PC-3 (cell line): Measurements from ENCODE around the gene OR2T12. TPM values are rescaled to one million over a fixed set of nuclear protein-coding genes. Genes with fewer than 3 reads are reported as not detected.
"Not testable (repeated sequence)": the region's sequence is repeated elsewhere in the genome, so short reads cannot be mapped to it uniquely, and the experiment has no call there.

Experiments
- ATAC-seq: fragments of 200-7000 bp; cut with Tn5 transposase; 2 replicates; pipeline ENCODE4 v1.9.1; 2020; ENCODE audit warnings: mild to moderate bottlenecking, moderate library complexity
- BruUV-seq: library from RNA; stranded (reverse); fragments of 400-500 nt; replicated peaks from 2 replicates; lab custom pipeline; 2021; lab: Mats Ljungman, UMichigan
- CTCF ChIA-PET: fragments of 300-600 bp; sonication (Branson Sonifier 250); formaldehyde crosslinking; loops from one replicate; lab custom pipeline; 2022; ENCODE audit warnings: antibody characterized with exemption; lab: Charles Lee
- POLR2A ChIA-PET: fragments of 300-600 bp; sonication (Branson Sonifier 250); formaldehyde crosslinking; loops from one replicate; lab custom pipeline; 2022; ENCODE audit warnings: antibody characterized with exemption; ENCODE audit not compliant: unreplicated experiment; lab: Charles Lee
- DNase-seq: peaks from one replicate; pipeline ENCODE4 v3.0.0-alpha.2; 2015
- H2AFZ ChIP-seq: fragments of 300-600 bp; sonication (generic); 2 replicates; pipeline ENCODE4 v1.6.0; 2016; ENCODE audit warnings: antibody characterized with exemption, low read length
- H3F3A ChIP-seq: fragments of 300-600 bp; sonication (generic); one replicate; pipeline ENCODE4 v1.6.0; 2017; ENCODE audit warnings: antibody characterized with exemption, low read length, control low read depth, mild to moderate bottlenecking; ENCODE audit not compliant: unreplicated experiment
- H3K27ac ChIP-seq: fragments of 300-600 bp; sonication (generic); 2 replicates; pipeline ENCODE4 v1.5.1; 2016; ENCODE audit warnings: mild to moderate bottlenecking, low read length
- H3K27me3 ChIP-seq: fragments of 300-600 bp; sonication (generic); 2 replicates; pipeline ENCODE4 v1.6.1; 2016; ENCODE audit warnings: low read length, mixed read lengths
- H3K36me3 ChIP-seq: fragments of 300-600 bp; sonication (generic); 2 replicates; pipeline ENCODE4 v1.6.1; 2016; ENCODE audit warnings: low read depth, mixed run types, low read length, mixed read lengths
- H3K4me1 ChIP-seq: fragments of 300-600 bp; sonication (generic); 2 replicates; pipeline ENCODE4 v1.5.1; 2016; ENCODE audit warnings: low read length; ENCODE audit not compliant: insufficient read depth
- H3K4me2 ChIP-seq: fragments of 300-600 bp; sonication (generic); 2 replicates; pipeline ENCODE4 v1.6.0; 2016; ENCODE audit warnings: low read length
- H3K4me3 ChIP-seq: fragments of 300-600 bp; sonication (generic); 2 replicates; pipeline ENCODE4 v1.5.1; 2016; ENCODE audit warnings: mild to moderate bottlenecking, low read length, mixed read lengths
- H3K79me2 ChIP-seq: fragments of 300-600 bp; sonication (generic); 2 replicates; pipeline ENCODE4 v1.6.1; 2017; ENCODE audit warnings: low read length, mixed read lengths
- H3K9ac ChIP-seq: fragments of 300-600 bp; sonication (generic); 2 replicates; pipeline ENCODE4 v1.6.0; 2016; ENCODE audit warnings: mild to moderate bottlenecking, low read length
- H3K9me2 ChIP-seq: fragments of 300-600 bp; sonication (generic); replicated peaks from 2 replicates; pipeline ENCODE4 v1.6.1; 2016; ENCODE audit warnings: mixed run types, low read length, mixed read lengths
- H3K9me3 ChIP-seq: fragments of 300-600 bp; sonication (generic); 2 replicates; pipeline ENCODE4 v1.6.1; 2016; ENCODE audit warnings: low read length, mixed read lengths
- H4K20me1 ChIP-seq: fragments of 300-600 bp; sonication (generic); 2 replicates; pipeline ENCODE4 v1.6.1; 2016; ENCODE audit warnings: low read length, mixed read lengths
- EZH2 ChIP-seq: fragments of 300-600 bp; sonication (generic); IDR thresholded peaks from one replicate; pipeline ENCODE4 v1.6.1; 2017; ENCODE audit warnings: antibody characterized with exemption, mild to moderate bottlenecking, low read length; ENCODE audit not compliant: unreplicated experiment
- EZH2phosphoT487 ChIP-seq: fragments of 300-600 bp; sonication (generic); IDR thresholded peaks from 2 replicates; pipeline ENCODE4 v1.6.1; 2018; ENCODE audit warnings: mild to moderate bottlenecking, antibody characterized with exemption, low read length, borderline replicate concordance
- intact Hi-C: fragments of 100-400 bp; cut with micrococcal nuclease; formaldehyde crosslinking; loops from 2 replicates; pipeline ENCODE4 v1.9.0; 2023
- total RNA-seq: library from RNA; depleted of rRNA; stranded (reverse); fragments of >200 nt; gene quantifications from 2 replicates; pipeline ENCODE4 v1.2.3, GENCODE V29; 2014
- TF ChIP-seq, protein P1 (sequence below): fragments of 300-600 bp; sonication (generic); conservative IDR thresholded peaks from 2 replicates; pipeline ENCODE4 v1.5.1; 2017; ENCODE audit warnings: antibody characterized with exemption, low read depth, mild to moderate bottlenecking, low read length

OR2T12 gene
- total RNA-seq, 1 experiment from 2014 or later = not detected

- no peaks in the 10 kb centered on the region for H3K9me2 ChIP-seq
- H4K20me1 ChIP-seq = no peaks in the 10 kb centered on the region
- ATAC-seq (no peak), DNase-seq (no peak)
- H3K27me3 ChIP-seq = peaks cover 8% of the 10 kb centered on the region; the same call in 1 of the 2 replicates
- intact Hi-C loops = no loop called here
- H3K36me3 ChIP-seq = no peaks in the 10 kb centered on the region
- ChIA-PET POLR2A (no interaction called here), CTCF (no interaction called here)
- no peaks in the 10 kb centered on the region for H3F3A ChIP-seq
- no TSS peak for BruUV-seq
- no peak within 1 kb of the TSS for H3K4me3 ChIP-seq
- H3K9ac ChIP-seq = no peak within 1 kb of the TSS
- no peak within 1 kb of the TSS for H2AFZ ChIP-seq
- H3K9me3 ChIP-seq = peaks cover 14% of the 10 kb centered on the region; the same call in 1 of the 2 replicates
- no peak within 1 kb of the TSS for H3K27ac ChIP-seq
- no peaks in the 10 kb centered on the region for H3K4me1 ChIP-seq
- TF ChIP-seq EZH2phosphoT487 (no peak), EZH2 (no peak)
- TF ChIP-seq, protein P1, sequence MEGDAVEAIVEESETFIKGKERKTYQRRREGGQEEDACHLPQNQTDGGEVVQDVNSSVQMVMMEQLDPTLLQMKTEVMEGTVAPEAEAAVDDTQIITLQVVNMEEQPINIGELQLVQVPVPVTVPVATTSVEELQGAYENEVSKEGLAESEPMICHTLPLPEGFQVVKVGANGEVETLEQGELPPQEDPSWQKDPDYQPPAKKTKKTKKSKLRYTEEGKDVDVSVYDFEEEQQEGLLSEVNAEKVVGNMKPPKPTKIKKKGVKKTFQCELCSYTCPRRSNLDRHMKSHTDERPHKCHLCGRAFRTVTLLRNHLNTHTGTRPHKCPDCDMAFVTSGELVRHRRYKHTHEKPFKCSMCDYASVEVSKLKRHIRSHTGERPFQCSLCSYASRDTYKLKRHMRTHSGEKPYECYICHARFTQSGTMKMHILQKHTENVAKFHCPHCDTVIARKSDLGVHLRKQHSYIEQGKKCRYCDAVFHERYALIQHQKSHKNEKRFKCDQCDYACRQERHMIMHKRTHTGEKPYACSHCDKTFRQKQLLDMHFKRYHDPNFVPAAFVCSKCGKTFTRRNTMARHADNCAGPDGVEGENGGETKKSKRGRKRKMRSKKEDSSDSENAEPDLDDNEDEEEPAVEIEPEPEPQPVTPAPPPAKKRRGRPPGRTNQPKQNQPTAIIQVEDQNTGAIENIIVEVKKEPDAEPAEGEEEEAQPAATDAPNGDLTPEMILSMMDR = no peak
- no peaks in the 10 kb centered on the region for H3K79me2 ChIP-seq
- no peak within 1 kb of the TSS for H3K4me2 ChIP-seq
Observed at GRCh38 chr1:248277876-248278275, 25.3 kb downstream of the OR2T12 start, which contains the start of gene OR2T33. TSS of gene OR2T33 (minus strand) at chr1:248277976. CDS start at chr1:248273814, 4,162 bp downstream.

GRCh38 chr1:248273225-248273624 lies 30.0 kb downstream of the OR2T12 start:
- H3K4me3 ChIP-seq, H3K27me3 ChIP-seq, H3K4me1 ChIP-seq, H3K4me2 ChIP-seq, H3K9ac ChIP-seq, DNase-seq, H4K20me1 ChIP-seq, H3K27ac ChIP-seq, BruUV-seq, intact Hi-C loops, H3K9me2 ChIP-seq, POLR2A ChIA-PET, H2AFZ ChIP-seq, H3F3A ChIP-seq, ATAC-seq, H3K79me2 ChIP-seq, H3K36me3 ChIP-seq, H3K9me3 ChIP-seq, CTCF ChIA-PET: not testable (repeated sequence)

GRCh38 chr1:248268178-248268577 lies 35.0 kb downstream of the OR2T12 start:
- Histone ChIP-seq H3K27ac (no peak overlapping the region), H3K9me2 (no peaks in the 10 kb centered on the region), H3K9me3 (no peaks in the 10 kb centered on the region), H3K36me3 (no peaks in the 10 kb centered on the region), H3K4me1 (no peaks in the 10 kb centered on the region), H2AFZ (no peak overlapping the region), H3K9ac (no peak overlapping the region), H3K79me2 (no peaks in the 10 kb centered on the region), H3K27me3 (no peaks in the 10 kb centered on the region), H3K4me3 (no peak overlapping the region), H3F3A (no peaks in the 10 kb centered on the region), H4K20me1 (no peaks in the 10 kb centered on the region), H3K4me2 (no peak overlapping the region)
- TF ChIP-seq, protein P1 = peak; percentile 39; the same call in 1 of the 2 replicates
- TF ChIP-seq EZH2phosphoT487 = no peak
- ChIA-PET POLR2A (no interaction called here), CTCF (no interaction called here)
- DNase-seq (peak; percentile 52), ATAC-seq (peak; percentile 83)
- intact Hi-C loops = loop anchor here (1.0 kb wide), 2 partner anchors 221 to 331 kb away; no protein-coding TSS in a partner anchor
- no TSS peak for BruUV-seq

GRCh38 chr1:248259309-248259708 lies 43.9 kb downstream of the OR2T12 start:
- H4K20me1 ChIP-seq, intact Hi-C loops, POLR2A ChIA-PET, H3F3A ChIP-seq, H3K27me3 ChIP-seq, H3K4me2 ChIP-seq, DNase-seq, H2AFZ ChIP-seq, H3K9me2 ChIP-seq, H3K36me3 ChIP-seq, H3K79me2 ChIP-seq, ATAC-seq, BruUV-seq, H3K9ac ChIP-seq, H3K9me3 ChIP-seq, H3K27ac ChIP-seq, H3K4me3 ChIP-seq, H3K4me1 ChIP-seq, CTCF ChIA-PET: not testable (repeated sequence)
